ENCODE data around the gene TACO1.

GRCh38 chr17:63595132-63595531, 5.6 kb upstream of the TACO1 start:
- no peak for TF ChIP-seq POLR2AphosphoS5 (IDR thresholded peaks at IDR 0.05)
- TF ChIP-seq POLR2A (IDR thresholded peaks at IDR 0.05), result no peak
